GM12878 (cell line): ENCODE data around the gene AMH. TPM values are rescaled to one million over a fixed set of nuclear protein-coding genes. Genes with fewer than 3 reads are reported as not detected.

Experiments used
- ATAC-seq: fragments of 200-7000 bp; cut with Tn5 transposase; 3 replicates; pipeline ENCODE4 v1.9.1; 2020; ENCODE audit warnings: mild to moderate bottlenecking, moderate library complexity
- BruUV-seq: library from RNA; stranded (reverse); fragments of 400-500 nt; replicated peaks from 2 replicates; lab custom pipeline; 2021; lab: Mats Ljungman, UMichigan
- CTCF ChIA-PET: fragments of 300-600 bp; sonication (Branson Sonifier 250); formaldehyde crosslinking; extraction: SDS; loops from one replicate; lab custom pipeline; 2021; ENCODE audit warnings: inconsistent platforms; lab: Yijun Ruan, JAX
- POLR2A ChIA-PET: fragments of 350-600 bp; formaldehyde crosslinking; extraction: SDS; loops from one replicate; lab custom pipeline; 2021; ENCODE audit warnings: inconsistent platforms; lab: Charles Lee
- RAD21 ChIA-PET: fragments of 300-600 bp; sonication (Branson Sonifier 250); formaldehyde crosslinking; loops from one replicate; lab custom pipeline; 2023; ENCODE audit warnings: antibody characterized with exemption; ENCODE audit not compliant: unreplicated experiment; lab: Charles Lee
- SMC1A ChIA-PET: fragments of 300-600 bp; sonication (Branson Sonifier 250); formaldehyde crosslinking; loops from one replicate; lab custom pipeline; 2023; ENCODE audit not compliant: unreplicated experiment, uncharacterized antibody; lab: Charles Lee
- DNase-seq: peaks from one replicate; pipeline ENCODE4 v3.0.0-alpha.2; 2011; ENCODE audit warnings: low read depth, low spot score
- FAIRE-seq: peaks from 3 replicates; lab custom pipeline; 2011; peaks lifted over from hg19 to GRCh38; lab: Jason Lieb, UNC
- H2AFZ ChIP-seq: 2 replicates; pipeline ENCODE4 v1.6.0; 2011; ENCODE audit warnings: low read depth, low read length, control low read depth; ENCODE audit not compliant: control insufficient read depth
- H3K27ac ChIP-seq: 2 replicates; pipeline ENCODE4 v1.5.1; 2011; ENCODE audit warnings: control low read depth; ENCODE audit not compliant: control insufficient read depth, insufficient read depth
- H3K27me3 ChIP-seq, 2 experiments: replicated peaks in 1 of 2; 2 replicates each; pipeline versions ENCODE4 v1.6.0 to v1.6.1; 2011; ENCODE audit warnings: low read length in 1 of 2; ENCODE audit not compliant: control insufficient read depth in 2 of 2, insufficient read depth in 2 of 2
- H3K36me3 ChIP-seq, 2 experiments: 2 replicates each; pipeline ENCODE4 v1.5.1; 2011; ENCODE audit warnings: low read length in 1 of 2; ENCODE audit not compliant: control insufficient read depth in 2 of 2, insufficient read depth in 2 of 2
- H3K4me1 ChIP-seq: 2 replicates; pipeline ENCODE4 v1.6.1; 2011; ENCODE audit warnings: mild to moderate bottlenecking, low read length, moderate library complexity, mixed read lengths; ENCODE audit not compliant: control insufficient read depth, insufficient read depth
- H3K4me2 ChIP-seq: 2 replicates; pipeline ENCODE4 v1.6.0; 2011; ENCODE audit warnings: control low read depth; ENCODE audit not compliant: control insufficient read depth, insufficient read depth
- H3K4me3 ChIP-seq: fragments of 200-600 bp; sonication (generic); 2 replicates; pipeline ENCODE4 v1.5.1; 2016
- H3K79me2 ChIP-seq: 2 replicates; pipeline ENCODE4 v1.6.0; 2011; ENCODE audit warnings: low read length; ENCODE audit not compliant: control insufficient read depth, insufficient read depth
- H3K9ac ChIP-seq: 2 replicates; pipeline ENCODE4 v1.8.0; 2011; ENCODE audit warnings: low read length, control low read depth, mixed read lengths; ENCODE audit not compliant: control insufficient read depth, insufficient read depth
- H3K9me3 ChIP-seq: replicated peaks from 3 replicates; pipeline ENCODE4 v1.5.1; 2011; ENCODE audit warnings: mild to moderate bottlenecking, low read length; ENCODE audit not compliant: control insufficient read depth, insufficient read depth
- H4K20me1 ChIP-seq: 2 replicates; pipeline ENCODE4 v1.6.0; 2011; ENCODE audit not compliant: control insufficient read depth, insufficient read depth
- ASH2L ChIP-seq: fragments of 300-600, 200-600 bp; sonication (generic); IDR thresholded peaks from 2 replicates; pipeline ENCODE4 v1.6.1; 2017; ENCODE audit warnings: low read depth, mild to moderate bottlenecking, borderline replicate concordance
- ATF3 ChIP-seq: IDR thresholded peaks from 2 replicates; pipeline ENCODE4 v1.6.1; 2011; ENCODE audit warnings: low read depth, mild to moderate bottlenecking, low read length, moderate library complexity, borderline replicate concordance; ENCODE audit errors: extremely low read depth
- BMI1 ChIP-seq: fragments of 450-650 bp; IDR thresholded peaks from 2 replicates; pipeline ENCODE4 v1.6.1; 2016; ENCODE audit warnings: mild to moderate bottlenecking, moderate library complexity, borderline replicate concordance
- ELK1 ChIP-seq: IDR thresholded peaks from 2 replicates; pipeline ENCODE4 v1.6.1; 2012; ENCODE audit warnings: low read depth, low read length, improper control_type of control experiment
- ETV6 ChIP-seq, 2 experiments: fragments of 450-650 bp in 1 of 2; IDR thresholded peaks in 1 of 2; conservative IDR thresholded peaks in 1 of 2; 2 replicates each; pipeline ENCODE4 v1.6.1; 2014; ENCODE audit warnings: antibody characterized with exemption in 1 of 2, borderline replicate concordance in 1 of 2, low read depth in 1 of 2, mild to moderate bottlenecking in 1 of 2, moderate library complexity in 1 of 2
- HCFC1 ChIP-seq: fragments of 150-350 bp; IDR thresholded peaks from 2 replicates; pipeline ENCODE4 v1.6.1; 2014; ENCODE audit warnings: low read length
- NR2C2 ChIP-seq: IDR thresholded peaks from 2 replicates; pipeline ENCODE4 v1.6.1; 2011; ENCODE audit warnings: borderline replicate concordance, low read depth; ENCODE audit not compliant: control insufficient read depth, insufficient read length
- PML ChIP-seq: IDR thresholded peaks from 2 replicates; pipeline ENCODE4 v1.6.1; 2012; ENCODE audit warnings: low read length, inconsistent platforms
- RELA ChIP-seq: fragments of 450-650 bp; IDR thresholded peaks from 2 replicates; pipeline ENCODE4 v1.8.0; 2014; ENCODE audit warnings: borderline replicate concordance; ENCODE audit not compliant: partially characterized antibody
- REST ChIP-seq: IDR thresholded peaks from 2 replicates; pipeline ENCODE4 v1.6.1; 2012; ENCODE audit warnings: mild to moderate bottlenecking, low read depth, low read length
- SMAD5 ChIP-seq: IDR thresholded peaks from 2 replicates; pipeline ENCODE4 v1.6.1; 2016; ENCODE audit warnings: antibody characterized with exemption, low read depth
- SPI1 ChIP-seq: IDR thresholded peaks from 2 replicates; pipeline ENCODE4 v1.6.1; 2011; ENCODE audit warnings: low read depth, mild to moderate bottlenecking, low read length, moderate library complexity, borderline replicate concordance; ENCODE audit not compliant: insufficient read depth
- SUZ12 ChIP-seq: fragments of 200-600 bp; sonication (generic); IDR thresholded peaks from one replicate; pipeline ENCODE4 v1.6.1; 2018; ENCODE audit warnings: antibody characterized with exemption, mild to moderate bottlenecking; ENCODE audit not compliant: unreplicated experiment
- TAF1 ChIP-seq: IDR thresholded peaks from 2 replicates; pipeline ENCODE4 v1.6.1; 2011; ENCODE audit warnings: mild to moderate bottlenecking, low read depth, low read length, borderline replicate concordance
- TCF3 ChIP-seq: IDR thresholded peaks from 2 replicates; pipeline ENCODE4 v1.6.1; 2012; ENCODE audit warnings: low read depth, mild to moderate bottlenecking, low read length, borderline replicate concordance; ENCODE audit not compliant: insufficient read depth
- ZBTB4 ChIP-seq: fragments of 450-650 bp; formaldehyde crosslinking; IDR thresholded peaks from 2 replicates; pipeline ENCODE4 v1.4.0; 2022; ENCODE audit warnings: mild to moderate bottlenecking, moderate library complexity
- WGBS: methylation state at CpG from one replicate; pipeline ENCODE4 v1.1.6; 2016; ENCODE audit warnings: low lambda C conversion rate; ENCODE audit not compliant: insufficient replicate concordance, insufficient coverage; ENCODE audit errors: missing lambda C conversion rate; 5-methylcytosine and 5-hydroxymethylcytosine counted together
- in situ Hi-C: fragments of 300-500 bp; cut with MboI; formaldehyde crosslinking; loops from 9 replicates; pipeline ENCODE4 v1.14.3; 2018; ENCODE audit warnings: mixed read lengths
- intact Hi-C: fragments of 100-400 bp; cut with micrococcal nuclease; formaldehyde crosslinking; loops from one replicate; pipeline ENCODE4 v1.14.2; 2022; ENCODE audit not compliant: unreplicated experiment
- polyA plus RNA-seq, 11 experiments: library from polyadenylated mRNA; depleted of rRNA in 4 of 11; unstranded in 6 of 11; stranded (reverse) in 5 of 11; fragments of >200 nt; fragmentation: Nextera tagmentation in 4 of 11; fragmentation: Illumina TruSeq in 1 of 11; extraction: Ambion mirVana in 4 of 11; extraction: Trizol in 1 of 11; gene quantifications; 1 replicate in 1 of 11; 2 replicates in 10 of 11; pipeline versions ENCODE4 v1.2.1 to v1.2.3, GENCODE V29; 2011 to 2016; ENCODE audit warnings: inconsistent platforms in 2 of 11, missing spikeins in 2 of 11, low read depth in 1 of 11
- total RNA-seq, 4 experiments: library from RNA; depleted of rRNA in 3 of 4; stranded (reverse); fragments of >200 nt in 3 of 4; fragmentation: Illumina TruSeq in 1 of 4; extraction: Trizol in 1 of 4; gene quantifications; 2 replicates each; pipeline versions ENCODE4 v1.2.1 to v1.2.3, GENCODE V29; 2013 to 2021

The AMH gene
- total and polyA plus RNA-seq, 10 of the 15 experiments (the other 5 are each of a cell fraction or from before 2014, with no cell fraction given) = 0.17 to 3.5 (median 0.81) TPM; not detected in 4

GRCh38 chr19:2217591-2217990 lies 31.5 kb upstream of the AMH start:
- H3K9me3 ChIP-seq = no peaks in the 10 kb centered on the region
- no peak overlapping the region for H3K9ac ChIP-seq
- SMC1A ChIA-PET = no interaction called here
- peaks cover 30 to 70% of the 10 kb centered on the region in 2 experiments; a peak in 3 of 4 replicates for H3K36me3 ChIP-seq
- H3K79me2 ChIP-seq = no peaks in the 10 kb centered on the region
- no peaks in the 10 kb centered on the region for H3K27me3 ChIP-seq
- BruUV-seq = no TSS peak
- RAD21 ChIA-PET = no interaction called here
- no peak overlapping the region for H3K4me3 ChIP-seq
- 94% methylated on average over 18 of the region's 22 CpGs for WGBS
- intact Hi-C loops = no loop called here
- no peak for ATAC-seq
- no peak overlapping the region for H2AFZ ChIP-seq
- no peaks in the 10 kb centered on the region for H4K20me1 ChIP-seq
- FAIRE-seq = no peak
- DNase-seq = no peak
- CTCF ChIA-PET = no interaction called here
- POLR2A ChIA-PET = no interaction called here
- in situ Hi-C loops = no loop called here
- no peak overlapping the region for H3K4me2 ChIP-seq
- H3K27ac ChIP-seq = no peak overlapping the region
- H3K4me1 ChIP-seq = peaks cover 5% of the 10 kb centered on the region
- TF ChIP-seq TCF3 (no peak), ZBTB4 (CRISPR knock-in tag) (no peak), SPI1 (no peak), SUZ12 (no peak), REST (no peak), TAF1 (no peak), RELA (no peak), SMAD5 (no peak), HCFC1 (no peak), NR2C2 (no peak), PML (no peak), BMI1 (no peak), ELK1 (no peak), ASH2L (no peak), ETV6 (conservative IDR thresholded peaks at IDR 0.05 in 1 of 2, IDR thresholded peaks at IDR 0.05 in 1 of 2; ENCODE audit: borderline replicate concordance in 1 of 2, low read depth in 1 of 2) (no peak), ATF3 (no peak)
